Measurements from ENCODE around the gene GRHL3.

The GRHL3 gene

GRCh38 chr1:24317956-24318614 is 1.1 kb upstream of the GRHL3 start:
- DNase-seq (ENCODE audit: low read depth in 2 of 2, low spot score in 1 of 2) = no peak

GRCh38 chr1:24318615-24319311 is 394 bp upstream of the GRHL3 start:
- no peak for DNase-seq (ENCODE audit: low read depth in 2 of 2, low spot score in 1 of 2)

- DNase-seq (ENCODE audit: low read depth in 2 of 2, low spot score in 1 of 2) = no peak
Measured at GRCh38 chr1:24319962-24320361, 805 bp downstream of the GRHL3 start.

GRCh38 chr1:24321126-24321525 is 2.0 kb downstream of the GRHL3 start:
- DNase-seq (ENCODE audit: low read depth in 2 of 2, low spot score in 1 of 2) = no peak

- DNase-seq (ENCODE audit: low read depth in 2 of 2, low spot score in 1 of 2) = peak; percentile 15 to 18
Measured at GRCh38 chr1:24321697-24322469, 2.7 kb downstream of the GRHL3 start.

- no peak for DNase-seq (ENCODE audit: low read depth in 2 of 2, low spot score in 1 of 2)
Measured at GRCh38 chr1:24322470-24323177, 3.5 kb downstream of the GRHL3 start.

GRCh38 chr1:24323281-24323680 is 4.1 kb downstream of the GRHL3 start:
- no peak for DNase-seq (ENCODE audit: low read depth in 2 of 2, low spot score in 1 of 2)

- DNase-seq (ENCODE audit: low read depth in 2 of 2, low spot score in 1 of 2) = no peak
Measured at GRCh38 chr1:24324903-24325302, 5.7 kb downstream of the GRHL3 start.

GRCh38 chr1:24325587-24326449 is 6.7 kb downstream of the GRHL3 start:
- DNase-seq (ENCODE audit: low read depth in 2 of 2, low spot score in 1 of 2) = no peak

- no peak for DNase-seq (ENCODE audit: low read depth in 2 of 2, low spot score in 1 of 2)
Measured at GRCh38 chr1:24327486-24327885, 8.3 kb downstream of the GRHL3 start.

- no peak for DNase-seq (ENCODE audit: low read depth in 2 of 2, low spot score in 1 of 2)
Measured at GRCh38 chr1:24327891-24328290, 8.7 kb downstream of the GRHL3 start.

GRCh38 chr1:24329331-24329730 is 10.2 kb downstream of the GRHL3 start:
- no peak for DNase-seq (ENCODE audit: low read depth in 2 of 2, low spot score in 1 of 2)

- DNase-seq (ENCODE audit: low read depth in 2 of 2, low spot score in 1 of 2) = no peak
Measured at GRCh38 chr1:24329797-24330543, 10.8 kb downstream of the GRHL3 start.

GRCh38 chr1:24331961-24332673 is 13.0 kb downstream of the GRHL3 start:
- no peak for DNase-seq (ENCODE audit: low read depth in 2 of 2, low spot score in 1 of 2)

GRCh38 chr1:24336075-24336474 is 16.9 kb downstream of the GRHL3 start:
- DNase-seq (ENCODE audit: low read depth in 2 of 2, low spot score in 1 of 2) = no peak

- DNase-seq (ENCODE audit: low read depth in 2 of 2, low spot score in 1 of 2) = no peak
Measured at GRCh38 chr1:24337455-24337854, 18.3 kb downstream of the GRHL3 start.

GRCh38 chr1:24338447-24338846 is 19.3 kb downstream of the GRHL3 start:
- DNase-seq (ENCODE audit: low read depth in 2 of 2, low spot score in 1 of 2) = no peak

- DNase-seq (ENCODE audit: low read depth in 2 of 2, low spot score in 1 of 2) = no peak
Measured at GRCh38 chr1:24339996-24340395, 20.8 kb downstream of the GRHL3 start.

GRCh38 chr1:24340770-24341169 is 21.6 kb downstream of the GRHL3 start:
- no peak for DNase-seq (ENCODE audit: low read depth in 2 of 2, low spot score in 1 of 2)
